Measurements from ENCODE around the gene FMC1.

DNA sequence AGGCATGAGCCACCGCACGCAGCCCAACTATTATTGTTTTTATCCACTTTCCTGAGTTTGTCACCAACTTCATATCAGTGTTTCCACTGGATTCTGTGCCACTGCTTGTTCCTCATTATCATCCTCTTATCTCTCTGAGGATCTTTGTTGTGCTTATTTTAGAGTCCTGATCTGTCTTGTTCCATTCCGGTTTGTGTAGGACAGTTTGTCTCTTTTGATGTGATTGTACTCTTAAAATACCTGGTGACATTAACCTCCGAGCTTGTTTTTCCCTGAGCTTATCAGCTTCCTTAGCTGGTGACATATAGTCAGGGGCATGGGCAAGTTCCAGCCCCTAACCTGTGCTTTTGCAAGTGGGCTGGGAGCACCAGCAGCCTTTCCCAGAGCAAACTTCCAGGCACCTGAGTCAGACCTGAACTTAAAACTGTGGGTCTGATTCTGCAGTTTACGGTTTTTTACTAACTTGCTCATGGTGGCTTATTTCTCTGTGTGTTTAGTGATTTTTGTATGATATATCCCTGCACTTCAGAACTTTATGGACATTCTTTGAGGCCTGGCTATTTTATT is 23.1 kb upstream of the FMC1 start:
- TF ChIP-seq ZNF776 (tag by site-specific recombination; IDR thresholded peaks at IDR 0.05; ENCODE audit: borderline replicate concordance), result no peak
- TF ChIP-seq CTCF (tag by site-specific recombination; IDR thresholded peaks at IDR 0.05), result no peak
- no peak for TF ChIP-seq IKZF3 (tag by site-specific recombination; IDR thresholded peaks at IDR 0.05)
- no peak for TF ChIP-seq KLF10 (tag by site-specific recombination; IDR thresholded peaks at IDR 0.05)
- no peak for TF ChIP-seq ZBTB8A (tag by site-specific recombination; IDR thresholded peaks at IDR 0.05)
- TF ChIP-seq ZNF24 (tag by site-specific recombination; IDR thresholded peaks at IDR 0.05), result no peak
- TF ChIP-seq, protein P1, sequence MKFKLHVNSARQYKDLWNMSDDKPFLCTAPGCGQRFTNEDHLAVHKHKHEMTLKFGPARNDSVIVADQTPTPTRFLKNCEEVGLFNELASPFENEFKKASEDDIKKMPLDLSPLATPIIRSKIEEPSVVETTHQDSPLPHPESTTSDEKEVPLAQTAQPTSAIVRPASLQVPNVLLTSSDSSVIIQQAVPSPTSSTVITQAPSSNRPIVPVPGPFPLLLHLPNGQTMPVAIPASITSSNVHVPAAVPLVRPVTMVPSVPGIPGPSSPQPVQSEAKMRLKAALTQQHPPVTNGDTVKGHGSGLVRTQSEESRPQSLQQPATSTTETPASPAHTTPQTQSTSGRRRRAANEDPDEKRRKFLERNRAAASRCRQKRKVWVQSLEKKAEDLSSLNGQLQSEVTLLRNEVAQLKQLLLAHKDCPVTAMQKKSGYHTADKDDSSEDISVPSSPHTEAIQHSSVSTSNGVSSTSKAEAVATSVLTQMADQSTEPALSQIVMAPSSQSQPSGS (tag by site-specific recombination; IDR thresholded peaks at IDR 0.05; ENCODE audit: low read depth), result no peak
- TF ChIP-seq, protein P2, sequence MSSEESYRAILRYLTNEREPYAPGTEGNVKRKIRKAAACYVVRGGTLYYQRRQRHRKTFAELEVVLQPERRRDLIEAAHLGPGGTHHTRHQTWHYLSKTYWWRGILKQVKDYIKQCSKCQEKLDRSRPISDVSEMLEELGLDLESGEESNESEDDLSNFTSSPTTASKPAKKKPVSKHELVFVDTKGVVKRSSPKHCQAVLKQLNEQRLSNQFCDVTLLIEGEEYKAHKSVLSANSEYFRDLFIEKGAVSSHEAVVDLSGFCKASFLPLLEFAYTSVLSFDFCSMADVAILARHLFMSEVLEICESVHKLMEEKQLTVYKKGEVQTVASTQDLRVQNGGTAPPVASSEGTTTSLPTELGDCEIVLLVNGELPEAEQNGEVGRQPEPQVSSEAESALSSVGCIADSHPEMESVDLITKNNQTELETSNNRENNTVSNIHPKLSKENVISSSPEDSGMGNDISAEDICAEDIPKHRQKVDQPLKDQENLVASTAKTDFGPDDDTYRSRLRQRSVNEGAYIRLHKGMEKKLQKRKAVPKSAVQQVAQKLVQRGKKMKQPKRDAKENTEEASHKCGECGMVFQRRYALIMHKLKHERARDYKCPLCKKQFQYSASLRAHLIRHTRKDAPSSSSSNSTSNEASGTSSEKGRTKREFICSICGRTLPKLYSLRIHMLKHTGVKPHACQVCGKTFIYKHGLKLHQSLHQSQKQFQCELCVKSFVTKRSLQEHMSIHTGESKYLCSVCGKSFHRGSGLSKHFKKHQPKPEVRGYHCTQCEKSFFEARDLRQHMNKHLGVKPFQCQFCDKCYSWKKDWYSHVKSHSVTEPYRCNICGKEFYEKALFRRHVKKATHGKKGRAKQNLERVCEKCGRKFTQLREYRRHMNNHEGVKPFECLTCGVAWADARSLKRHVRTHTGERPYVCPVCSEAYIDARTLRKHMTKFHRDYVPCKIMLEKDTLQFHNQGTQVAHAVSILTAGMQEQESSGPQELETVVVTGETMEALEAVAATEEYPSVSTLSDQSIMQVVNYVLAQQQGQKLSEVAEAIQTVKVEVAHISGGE (tag by site-specific recombination; conservative IDR thresholded peaks at IDR 0.05; ENCODE audit: low read depth), result no peak
- TF ChIP-seq ZNF76 (tag by site-specific recombination; IDR thresholded peaks at IDR 0.05; ENCODE audit: borderline replicate concordance, low read depth), result no peak
